ENCODE data around the gene SLC26A4. TPM values are rescaled to one million over a fixed set of nuclear protein-coding genes. Genes with fewer than 3 reads are reported as not detected.

SLC26A4 gene
- total RNA-seq, 1 experiment from 2014 or later: 0.22 TPM

- POLR2A ChIA-PET: no interaction called here
- Mint-ChIP-seq H3K36me3 (no peaks in the 10 kb centered on the region), H3K4me1 (no peaks in the 10 kb centered on the region), H3K27me3 (ENCODE audit: low read depth) (peaks cover 9% of the 10 kb centered on the region), H3K27ac (no peak overlapping the region), H3K9me3 (no peaks in the 10 kb centered on the region), H3K4me3 (no peak overlapping the region)
- TF ChIP-seq, protein P1, sequence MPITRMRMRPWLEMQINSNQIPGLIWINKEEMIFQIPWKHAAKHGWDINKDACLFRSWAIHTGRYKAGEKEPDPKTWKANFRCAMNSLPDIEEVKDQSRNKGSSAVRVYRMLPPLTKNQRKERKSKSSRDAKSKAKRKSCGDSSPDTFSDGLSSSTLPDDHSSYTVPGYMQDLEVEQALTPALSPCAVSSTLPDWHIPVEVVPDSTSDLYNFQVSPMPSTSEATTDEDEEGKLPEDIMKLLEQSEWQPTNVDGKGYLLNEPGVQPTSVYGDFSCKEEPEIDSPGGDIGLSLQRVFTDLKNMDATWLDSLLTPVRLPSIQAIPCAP (CRISPR knock-in tag; IDR thresholded peaks at IDR 0.05): no peak
- no peak for TF ChIP-seq GRHL2 (CRISPR knock-in tag; IDR thresholded peaks at IDR 0.05; ENCODE audit: insufficient replicate concordance, severe bottlenecking)
- ATAC-seq (no peak), DNase-seq (ENCODE audit: low spot score) (no peak)
- CTCF ChIA-PET: no interaction called here
These were observed 106.8 kb downstream of the SLC26A4 start for GRCh38 chr7:107767391-107767790.

Other genes starting within 250 kb of the SLC26A4 start
- not detected in 3 replicates for gene GPR22, start 190.8 kb upstream of the SLC26A4 start, total RNA-seq (2021)
- gene COG5, start 96.9 kb upstream of the SLC26A4 start, total RNA-seq (2021): 23.3 to 24.5 TPM (median 23.8 TPM) in 3 replicates
- 10.0 to 15.3 TPM (median 10.4 TPM) in 3 replicates for gene DUS4L, start 96.9 kb upstream of the SLC26A4 start, total RNA-seq (2021)
- gene BCAP29, start 80.6 kb upstream of the SLC26A4 start, total RNA-seq (2021): 14.5 to 19.6 TPM (median 19.0 TPM) in 3 replicates
- 26.1 to 29.8 TPM (median 26.3 TPM) in 3 replicates for gene CBLL1, start 83.3 kb downstream of the SLC26A4 start, total RNA-seq (2021)
- gene SLC26A3, start 142.4 kb downstream of the SLC26A4 start, total RNA-seq (2021): 0.28 to 0.44 TPM (median 0.30 TPM) in 3 replicates
- 72.1 to 79.9 TPM (median 75.6 TPM) in 3 replicates for gene DLD, start 230.4 kb downstream of the SLC26A4 start, total RNA-seq (2021)

All from WTC11 (cell line).